ENCODE results near the gene PRKAB1. TPM values are rescaled to one million over a fixed set of nuclear protein-coding genes. Genes with fewer than 3 reads are reported as not detected.

The PRKAB1 gene
- total RNA-seq, 1 donor from 2014 or later, result 28.9 TPM

DNA sequence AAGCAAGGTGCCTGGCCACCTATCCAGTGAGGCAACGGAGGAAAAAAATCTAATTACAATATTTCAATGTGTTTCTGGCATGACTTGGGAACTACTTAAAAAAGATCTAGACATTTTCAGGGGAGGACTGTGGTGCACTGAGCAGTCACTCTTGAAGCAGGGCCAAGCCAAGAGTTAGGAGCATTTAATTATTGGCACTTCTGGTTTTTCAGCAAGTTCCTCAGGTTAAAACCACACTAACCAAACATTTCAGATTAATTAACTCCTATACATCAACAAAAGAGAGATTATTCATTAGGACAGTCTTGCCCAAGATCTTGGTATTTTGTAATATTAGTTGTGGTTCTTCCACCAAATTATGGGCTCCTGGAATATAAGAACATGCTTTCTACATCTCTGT lies 25.6 kb downstream of the PRKAB1 start:
- DNase-seq (ENCODE audit: low read depth), result no peak
- H3K36me3 ChIP-seq (ENCODE audit: control insufficient read depth, insufficient read depth, low read length), result no peaks in the 10 kb centered on the region
- no peaks in the 10 kb centered on the region for H3K27me3 ChIP-seq (ENCODE audit: control insufficient read depth, insufficient read depth, low read length)
- no peak overlapping the region for H3K4me3 ChIP-seq (ENCODE audit: low read depth, low read length)
- TF ChIP-seq, protein P1, sequence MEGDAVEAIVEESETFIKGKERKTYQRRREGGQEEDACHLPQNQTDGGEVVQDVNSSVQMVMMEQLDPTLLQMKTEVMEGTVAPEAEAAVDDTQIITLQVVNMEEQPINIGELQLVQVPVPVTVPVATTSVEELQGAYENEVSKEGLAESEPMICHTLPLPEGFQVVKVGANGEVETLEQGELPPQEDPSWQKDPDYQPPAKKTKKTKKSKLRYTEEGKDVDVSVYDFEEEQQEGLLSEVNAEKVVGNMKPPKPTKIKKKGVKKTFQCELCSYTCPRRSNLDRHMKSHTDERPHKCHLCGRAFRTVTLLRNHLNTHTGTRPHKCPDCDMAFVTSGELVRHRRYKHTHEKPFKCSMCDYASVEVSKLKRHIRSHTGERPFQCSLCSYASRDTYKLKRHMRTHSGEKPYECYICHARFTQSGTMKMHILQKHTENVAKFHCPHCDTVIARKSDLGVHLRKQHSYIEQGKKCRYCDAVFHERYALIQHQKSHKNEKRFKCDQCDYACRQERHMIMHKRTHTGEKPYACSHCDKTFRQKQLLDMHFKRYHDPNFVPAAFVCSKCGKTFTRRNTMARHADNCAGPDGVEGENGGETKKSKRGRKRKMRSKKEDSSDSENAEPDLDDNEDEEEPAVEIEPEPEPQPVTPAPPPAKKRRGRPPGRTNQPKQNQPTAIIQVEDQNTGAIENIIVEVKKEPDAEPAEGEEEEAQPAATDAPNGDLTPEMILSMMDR (IDR thresholded peaks at IDR 0.05; ENCODE audit: insufficient read depth, low read length, poor library complexity, severe bottlenecking), result no peak

DNA sequence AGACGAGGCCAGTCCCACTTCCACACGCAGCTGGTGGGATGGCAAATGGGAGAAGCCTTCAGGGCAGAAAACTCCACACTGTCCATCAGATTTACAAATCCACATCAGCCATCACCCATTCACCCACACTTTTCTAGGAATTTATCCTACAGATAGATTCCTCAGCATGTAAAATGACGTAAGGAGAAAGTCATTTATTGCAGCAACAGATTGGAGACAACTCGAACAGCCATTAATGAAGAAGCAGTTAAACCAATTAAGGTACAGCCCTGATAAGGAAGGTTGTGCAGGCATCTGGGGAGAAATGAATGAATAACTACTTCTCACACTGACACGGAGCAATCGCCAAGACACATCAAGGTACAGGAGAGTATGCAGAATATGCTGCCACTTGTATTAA lies 26.2 kb downstream of the PRKAB1 start:
- Histone ChIP-seq H3K27me3 (ENCODE audit: control insufficient read depth, insufficient read depth, low read length) (no peaks in the 10 kb centered on the region), H3K4me3 (ENCODE audit: low read depth, low read length) (no peak overlapping the region), H3K36me3 (ENCODE audit: control insufficient read depth, insufficient read depth, low read length) (no peaks in the 10 kb centered on the region)
- no peak for DNase-seq (ENCODE audit: low read depth)
- TF ChIP-seq, protein P1 (IDR thresholded peaks at IDR 0.05; ENCODE audit: insufficient read depth, low read length, poor library complexity, severe bottlenecking), result no peak

DNA sequence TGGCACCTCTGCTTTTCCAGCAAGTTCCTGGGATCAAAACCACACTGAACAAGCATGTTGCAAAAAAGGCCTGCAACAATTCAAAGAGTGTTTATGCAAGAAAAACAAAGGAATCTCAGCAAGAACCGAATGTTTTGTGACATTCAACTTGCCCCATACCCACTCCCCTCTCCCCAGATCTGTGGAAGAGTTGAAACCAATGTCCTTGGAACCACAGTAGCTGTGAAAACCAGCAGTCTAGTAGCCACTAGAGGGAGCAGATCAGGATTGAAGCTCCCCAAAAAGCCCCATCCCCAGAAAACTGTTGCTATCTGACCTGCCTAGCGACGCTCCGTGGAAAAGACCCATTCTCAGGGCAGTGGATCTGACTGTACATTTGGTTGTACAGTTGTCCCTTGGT lies 27.1 kb downstream of the PRKAB1 start:
- TF ChIP-seq, protein P1 (IDR thresholded peaks at IDR 0.05; ENCODE audit: insufficient read depth, low read length, poor library complexity, severe bottlenecking), result peak; percentile 60
- no peak for DNase-seq (ENCODE audit: low read depth)
- Histone ChIP-seq H3K4me3 (ENCODE audit: low read depth, low read length) (no peak overlapping the region), H3K27me3 (ENCODE audit: control insufficient read depth, insufficient read depth, low read length) (no peaks in the 10 kb centered on the region), H3K36me3 (ENCODE audit: control insufficient read depth, insufficient read depth, low read length) (no peaks in the 10 kb centered on the region)

DNA sequence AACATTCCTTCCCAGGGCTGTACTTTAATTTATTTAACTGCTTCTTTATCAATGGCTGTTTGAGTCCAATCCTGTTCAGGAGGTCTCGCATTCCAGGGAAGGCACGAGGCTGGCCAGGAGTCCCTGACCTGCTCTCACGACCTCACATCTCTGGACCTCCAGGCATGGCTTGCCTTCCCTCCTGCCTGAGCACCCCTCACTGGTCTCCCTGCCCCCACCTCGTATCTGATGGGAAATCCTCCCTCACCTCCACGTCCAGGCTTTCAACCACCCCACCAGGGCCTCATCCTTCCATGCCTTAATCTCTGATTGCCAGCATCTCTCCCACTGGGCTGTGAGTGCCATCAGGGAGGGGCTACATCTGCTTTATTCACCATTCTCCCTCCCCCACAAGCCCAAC lies 29.0 kb downstream of the PRKAB1 start:
- TF ChIP-seq, protein P1 (IDR thresholded peaks at IDR 0.05; ENCODE audit: insufficient read depth, low read length, poor library complexity, severe bottlenecking), result no peak
- Histone ChIP-seq H3K27me3 (ENCODE audit: control insufficient read depth, insufficient read depth, low read length) (no peaks in the 10 kb centered on the region), H3K4me3 (ENCODE audit: low read depth, low read length) (no peak overlapping the region), H3K36me3 (ENCODE audit: control insufficient read depth, insufficient read depth, low read length) (no peaks in the 10 kb centered on the region)
- no peak for DNase-seq (ENCODE audit: low read depth)

DNA sequence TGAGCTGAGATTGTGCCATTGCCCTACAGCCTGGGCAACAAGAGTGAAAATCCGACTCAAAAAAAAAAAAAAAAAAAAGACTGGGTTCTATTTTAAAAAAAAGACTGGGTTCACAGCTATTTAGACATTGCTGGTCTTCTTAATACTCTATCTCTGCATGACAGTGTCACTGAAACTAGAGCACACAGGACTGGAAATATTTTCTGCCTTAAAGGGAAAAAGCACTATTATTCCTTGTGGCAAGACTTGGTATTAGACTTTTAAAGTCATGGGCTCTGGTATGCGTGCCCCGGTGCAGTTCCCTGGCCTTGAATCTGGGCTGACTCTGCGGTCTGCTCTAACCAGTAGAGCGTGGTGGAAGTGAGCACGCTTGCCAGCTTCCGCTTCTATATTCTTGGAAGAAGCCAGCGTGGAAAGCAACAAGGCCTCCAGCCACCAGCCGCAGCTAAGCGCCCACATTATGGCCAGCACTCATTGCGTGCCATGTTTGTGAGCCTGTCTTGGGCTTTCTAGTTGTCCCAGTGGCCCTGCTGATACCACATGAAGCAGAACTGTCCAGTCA lies 31.3 kb downstream of the PRKAB1 start:
- DNase-seq (ENCODE audit: low read depth), result peak; percentile 78
- TF ChIP-seq, protein P1 (IDR thresholded peaks at IDR 0.05; ENCODE audit: insufficient read depth, low read length, poor library complexity, severe bottlenecking), result peak; percentile 9
- H3K4me3 ChIP-seq (ENCODE audit: low read depth, low read length), result no peak overlapping the region
- no peaks in the 10 kb centered on the region for H3K27me3 ChIP-seq (ENCODE audit: control insufficient read depth, insufficient read depth, low read length)
- no peaks in the 10 kb centered on the region for H3K36me3 ChIP-seq (ENCODE audit: control insufficient read depth, insufficient read depth, low read length)

- TF ChIP-seq, protein P1 (IDR thresholded peaks at IDR 0.05; ENCODE audit: insufficient read depth, low read length, poor library complexity, severe bottlenecking), result no peak
- H3K4me3 ChIP-seq (ENCODE audit: low read depth, low read length), result no peak overlapping the region
- no peaks in the 10 kb centered on the region for H3K27me3 ChIP-seq (ENCODE audit: control insufficient read depth, insufficient read depth, low read length)
- DNase-seq (ENCODE audit: low read depth), result no peak
- no peaks in the 10 kb centered on the region for H3K36me3 ChIP-seq (ENCODE audit: control insufficient read depth, insufficient read depth, low read length)
These were observed 32.1 kb downstream of the PRKAB1 start for GRCh38 chr12:119700078-119700477.

All from kidney epithelial cell (primary cell).